ENCODE measurements around the gene MYL12A.

- TF ChIP-seq CTCF (IDR thresholded peaks at IDR 0.05): no peak
- no peak for TF ChIP-seq POLR2A (IDR thresholded peaks at IDR 0.05)
- TF ChIP-seq EP300 (IDR thresholded peaks at IDR 0.05): no peak
- no peak for TF ChIP-seq POLR2AphosphoS5 (IDR thresholded peaks at IDR 0.05)
Observed at GRCh38 chr18:3268306-3268705, 20.7 kb downstream of the MYL12A start.
